ENCODE results near the gene HAPLN3.

Gene HAPLN3

DNA sequence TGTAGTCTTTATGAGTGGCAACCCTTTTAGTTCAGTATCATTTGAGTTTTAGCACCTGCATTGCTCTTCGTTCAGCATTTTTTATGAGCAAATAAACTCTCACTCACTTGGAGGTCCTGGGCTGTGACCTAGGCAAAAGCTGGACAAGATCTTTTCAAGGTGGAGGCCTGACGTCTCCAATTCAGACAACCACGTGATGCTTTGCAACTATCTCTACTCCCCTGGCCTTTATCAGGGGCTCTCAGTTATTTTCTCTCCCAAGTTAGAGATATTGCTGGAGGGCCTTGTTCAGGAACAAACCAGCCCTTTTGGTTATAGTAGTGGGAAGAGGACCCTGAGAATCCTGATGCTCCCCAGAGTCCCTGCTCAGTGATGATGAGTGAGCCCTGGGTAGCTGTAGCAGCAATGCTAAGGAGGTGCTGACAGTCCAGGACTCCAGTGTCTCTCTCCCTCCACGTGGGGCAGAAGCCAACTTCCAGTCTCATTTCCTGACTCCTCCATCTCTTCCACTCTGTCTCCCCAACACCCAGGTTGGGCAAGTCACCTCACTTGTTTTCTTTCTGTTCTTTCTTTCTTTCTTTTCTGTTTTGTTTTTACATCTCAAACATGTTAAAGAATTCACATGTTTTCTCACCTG, 30.4 kb downstream of the HAPLN3 start:
- DNase-seq (ENCODE audit: low read depth in 1 of 2, low spot score in 1 of 2): no peak
- TF ChIP-seq, protein P1, sequence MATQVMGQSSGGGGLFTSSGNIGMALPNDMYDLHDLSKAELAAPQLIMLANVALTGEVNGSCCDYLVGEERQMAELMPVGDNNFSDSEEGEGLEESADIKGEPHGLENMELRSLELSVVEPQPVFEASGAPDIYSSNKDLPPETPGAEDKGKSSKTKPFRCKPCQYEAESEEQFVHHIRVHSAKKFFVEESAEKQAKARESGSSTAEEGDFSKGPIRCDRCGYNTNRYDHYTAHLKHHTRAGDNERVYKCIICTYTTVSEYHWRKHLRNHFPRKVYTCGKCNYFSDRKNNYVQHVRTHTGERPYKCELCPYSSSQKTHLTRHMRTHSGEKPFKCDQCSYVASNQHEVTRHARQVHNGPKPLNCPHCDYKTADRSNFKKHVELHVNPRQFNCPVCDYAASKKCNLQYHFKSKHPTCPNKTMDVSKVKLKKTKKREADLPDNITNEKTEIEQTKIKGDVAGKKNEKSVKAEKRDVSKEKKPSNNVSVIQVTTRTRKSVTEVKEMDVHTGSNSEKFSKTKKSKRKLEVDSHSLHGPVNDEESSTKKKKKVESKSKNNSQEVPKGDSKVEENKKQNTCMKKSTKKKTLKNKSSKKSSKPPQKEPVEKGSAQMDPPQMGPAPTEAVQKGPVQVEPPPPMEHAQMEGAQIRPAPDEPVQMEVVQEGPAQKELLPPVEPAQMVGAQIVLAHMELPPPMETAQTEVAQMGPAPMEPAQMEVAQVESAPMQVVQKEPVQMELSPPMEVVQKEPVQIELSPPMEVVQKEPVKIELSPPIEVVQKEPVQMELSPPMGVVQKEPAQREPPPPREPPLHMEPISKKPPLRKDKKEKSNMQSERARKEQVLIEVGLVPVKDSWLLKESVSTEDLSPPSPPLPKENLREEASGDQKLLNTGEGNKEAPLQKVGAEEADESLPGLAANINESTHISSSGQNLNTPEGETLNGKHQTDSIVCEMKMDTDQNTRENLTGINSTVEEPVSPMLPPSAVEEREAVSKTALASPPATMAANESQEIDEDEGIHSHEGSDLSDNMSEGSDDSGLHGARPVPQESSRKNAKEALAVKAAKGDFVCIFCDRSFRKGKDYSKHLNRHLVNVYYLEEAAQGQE (IDR thresholded peaks at IDR 0.05; ENCODE audit: insufficient replicate concordance, low read depth): no peak
- Histone ChIP-seq H3K27ac (replicated peaks) (no peak overlapping the region), H3K27me3 (ENCODE audit: insufficient read depth, poor library complexity, severe bottlenecking) (no peaks in the 10 kb centered on the region), H3K4me3 (replicated peaks; ENCODE audit: insufficient read depth, low read length) (no peak overlapping the region)

DNA sequence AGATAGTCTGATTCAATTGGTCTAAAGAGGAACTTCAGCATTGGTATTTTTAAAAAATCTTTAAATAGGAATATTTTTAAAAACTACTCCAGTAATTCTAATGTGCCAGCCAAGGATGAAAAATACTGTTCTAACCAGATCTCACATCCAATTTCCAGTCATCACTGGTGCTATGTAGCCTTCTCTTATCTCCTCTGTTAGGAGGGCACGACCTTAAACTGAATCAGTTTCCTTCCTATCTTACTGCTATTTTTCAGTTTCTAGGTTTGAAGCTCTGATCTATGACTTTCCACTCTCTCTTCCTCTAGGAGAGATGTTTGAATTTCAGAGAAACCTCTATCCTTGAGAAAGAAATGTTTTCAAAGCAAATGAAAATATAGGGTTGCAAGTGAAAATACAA, 31.9 kb downstream of the HAPLN3 start:
- DNase-seq (ENCODE audit: low read depth in 1 of 2, low spot score in 1 of 2): no peak
- no peak for TF ChIP-seq POLR2AphosphoS5 (IDR thresholded peaks at IDR 0.05; ENCODE audit: low read depth)
- TF ChIP-seq GABPA (IDR thresholded peaks at IDR 0.05; ENCODE audit: low read depth): no peak
- TF ChIP-seq, protein P2, sequence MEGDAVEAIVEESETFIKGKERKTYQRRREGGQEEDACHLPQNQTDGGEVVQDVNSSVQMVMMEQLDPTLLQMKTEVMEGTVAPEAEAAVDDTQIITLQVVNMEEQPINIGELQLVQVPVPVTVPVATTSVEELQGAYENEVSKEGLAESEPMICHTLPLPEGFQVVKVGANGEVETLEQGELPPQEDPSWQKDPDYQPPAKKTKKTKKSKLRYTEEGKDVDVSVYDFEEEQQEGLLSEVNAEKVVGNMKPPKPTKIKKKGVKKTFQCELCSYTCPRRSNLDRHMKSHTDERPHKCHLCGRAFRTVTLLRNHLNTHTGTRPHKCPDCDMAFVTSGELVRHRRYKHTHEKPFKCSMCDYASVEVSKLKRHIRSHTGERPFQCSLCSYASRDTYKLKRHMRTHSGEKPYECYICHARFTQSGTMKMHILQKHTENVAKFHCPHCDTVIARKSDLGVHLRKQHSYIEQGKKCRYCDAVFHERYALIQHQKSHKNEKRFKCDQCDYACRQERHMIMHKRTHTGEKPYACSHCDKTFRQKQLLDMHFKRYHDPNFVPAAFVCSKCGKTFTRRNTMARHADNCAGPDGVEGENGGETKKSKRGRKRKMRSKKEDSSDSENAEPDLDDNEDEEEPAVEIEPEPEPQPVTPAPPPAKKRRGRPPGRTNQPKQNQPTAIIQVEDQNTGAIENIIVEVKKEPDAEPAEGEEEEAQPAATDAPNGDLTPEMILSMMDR (IDR thresholded peaks at IDR 0.05; ENCODE audit: insufficient read depth, low read length): no peak
- TF ChIP-seq SPI1 (IDR thresholded peaks at IDR 0.05; ENCODE audit: borderline replicate concordance, low read depth): no peak
- TF ChIP-seq, protein P1 (IDR thresholded peaks at IDR 0.05; ENCODE audit: insufficient replicate concordance, low read depth): no peak
- Histone ChIP-seq H3K27me3 (ENCODE audit: insufficient read depth, poor library complexity, severe bottlenecking) (no peaks in the 10 kb centered on the region), H3K4me3 (replicated peaks; ENCODE audit: insufficient read depth, low read length) (no peak overlapping the region), H3K27ac (replicated peaks) (no peak overlapping the region)

DNA sequence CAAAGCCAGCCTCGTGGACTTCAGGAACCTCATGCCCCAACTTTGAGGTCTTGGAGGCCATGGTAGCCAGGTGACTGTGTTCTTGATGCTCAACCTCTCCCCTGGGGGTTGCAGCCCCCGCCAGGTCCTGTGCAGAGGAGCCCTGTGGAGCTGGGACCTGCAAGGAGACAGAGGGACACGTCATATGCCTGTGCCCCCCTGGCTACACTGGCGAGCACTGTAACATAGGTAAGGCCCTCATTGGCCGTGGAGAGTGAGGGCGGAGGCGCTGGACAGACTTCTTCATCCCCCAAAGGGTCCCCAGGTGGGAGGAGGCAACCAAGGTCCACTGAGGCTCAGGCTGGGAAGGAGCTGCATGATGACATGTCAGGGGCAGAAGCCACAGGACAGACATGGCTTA, 35.1 kb downstream of the HAPLN3 start:
- DNase-seq (ENCODE audit: low read depth in 1 of 2, low spot score in 1 of 2): no peak
- TF ChIP-seq SPI1 (IDR thresholded peaks at IDR 0.05; ENCODE audit: borderline replicate concordance, low read depth): no peak
- TF ChIP-seq, protein P1 (IDR thresholded peaks at IDR 0.05; ENCODE audit: insufficient replicate concordance, low read depth): no peak
- TF ChIP-seq POLR2AphosphoS5 (IDR thresholded peaks at IDR 0.05; ENCODE audit: low read depth): no peak
- TF ChIP-seq, protein P2 (IDR thresholded peaks at IDR 0.05; ENCODE audit: insufficient read depth, low read length): no peak
- no peak for TF ChIP-seq GABPA (IDR thresholded peaks at IDR 0.05; ENCODE audit: low read depth)
- Histone ChIP-seq H3K4me3 (replicated peaks; ENCODE audit: insufficient read depth, low read length) (no peak overlapping the region), H3K27ac (replicated peaks) (no peak overlapping the region), H3K27me3 (ENCODE audit: insufficient read depth, poor library complexity, severe bottlenecking) (no peaks in the 10 kb centered on the region)
